Astrocyte of the spinal cord (primary cell): ENCODE data around the gene POLA2.
"Not testable (repeated sequence)": the region's sequence is repeated elsewhere in the genome, so short reads cannot be mapped to it uniquely, and the experiment has no call there.

ENCODE experiments used
- DNase-seq: peaks from one replicate; pipeline ENCODE4 v3.0.0; 2011; ENCODE audit warnings: low read depth, low spot score
- H3K4me3 ChIP-seq: 2 replicates; pipeline ENCODE4 v1.5.1; 2011; ENCODE audit warnings: low read depth, mild to moderate bottlenecking, low read length, moderate library complexity
- in situ Hi-C: cut with HindIII; loops from 2 replicates; pipeline ENCODE4 v1.10.0; 2017; ENCODE audit warnings: low sequenced_read_pairs
- TF ChIP-seq, protein P1 (sequence below): IDR thresholded peaks from 2 replicates; pipeline ENCODE4 v1.5.1; 2012; ENCODE audit warnings: low read depth, mild to moderate bottlenecking, low read length, inconsistent platforms

Gene POLA2

DNA sequence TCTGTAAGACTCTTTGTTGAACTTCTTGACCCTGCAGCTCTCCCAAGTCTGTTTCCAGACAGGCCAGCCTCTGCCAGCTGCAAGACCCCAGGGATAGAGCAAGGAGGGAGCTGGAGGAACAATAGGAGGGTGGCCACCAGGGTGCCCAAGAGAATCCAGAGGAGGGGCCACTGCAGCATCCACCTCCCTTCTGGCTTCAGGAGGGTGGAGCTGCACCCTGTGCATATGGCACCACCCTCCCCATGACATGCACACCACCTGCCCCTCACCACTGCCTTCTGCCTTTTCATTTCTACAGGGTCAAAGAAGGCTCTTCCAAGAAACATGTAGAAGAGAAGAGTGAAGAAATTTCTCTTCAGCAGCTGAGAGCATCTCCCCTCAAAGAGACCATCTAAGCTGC is 20.1 kb upstream of the POLA2 start:
- DNase-seq = no peak
- H3K4me3 ChIP-seq = no peak overlapping the region
- TF ChIP-seq, protein P1, sequence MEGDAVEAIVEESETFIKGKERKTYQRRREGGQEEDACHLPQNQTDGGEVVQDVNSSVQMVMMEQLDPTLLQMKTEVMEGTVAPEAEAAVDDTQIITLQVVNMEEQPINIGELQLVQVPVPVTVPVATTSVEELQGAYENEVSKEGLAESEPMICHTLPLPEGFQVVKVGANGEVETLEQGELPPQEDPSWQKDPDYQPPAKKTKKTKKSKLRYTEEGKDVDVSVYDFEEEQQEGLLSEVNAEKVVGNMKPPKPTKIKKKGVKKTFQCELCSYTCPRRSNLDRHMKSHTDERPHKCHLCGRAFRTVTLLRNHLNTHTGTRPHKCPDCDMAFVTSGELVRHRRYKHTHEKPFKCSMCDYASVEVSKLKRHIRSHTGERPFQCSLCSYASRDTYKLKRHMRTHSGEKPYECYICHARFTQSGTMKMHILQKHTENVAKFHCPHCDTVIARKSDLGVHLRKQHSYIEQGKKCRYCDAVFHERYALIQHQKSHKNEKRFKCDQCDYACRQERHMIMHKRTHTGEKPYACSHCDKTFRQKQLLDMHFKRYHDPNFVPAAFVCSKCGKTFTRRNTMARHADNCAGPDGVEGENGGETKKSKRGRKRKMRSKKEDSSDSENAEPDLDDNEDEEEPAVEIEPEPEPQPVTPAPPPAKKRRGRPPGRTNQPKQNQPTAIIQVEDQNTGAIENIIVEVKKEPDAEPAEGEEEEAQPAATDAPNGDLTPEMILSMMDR = no peak
- in situ Hi-C loops = no loop called here

GRCh38 chr11:65242389-65242788 is 19.4 kb upstream of the POLA2 start:
- H3K4me3 ChIP-seq = no peak overlapping the region
- TF ChIP-seq, protein P1 = no peak
- in situ Hi-C loops = no loop called here
- DNase-seq = no peak

GRCh38 chr11:65243797-65244196 is 18.0 kb upstream of the POLA2 start:
- TF ChIP-seq, protein P1 = no peak
- DNase-seq = no peak
- H3K4me3 ChIP-seq = no peak overlapping the region
- in situ Hi-C loops = no loop called here

DNA sequence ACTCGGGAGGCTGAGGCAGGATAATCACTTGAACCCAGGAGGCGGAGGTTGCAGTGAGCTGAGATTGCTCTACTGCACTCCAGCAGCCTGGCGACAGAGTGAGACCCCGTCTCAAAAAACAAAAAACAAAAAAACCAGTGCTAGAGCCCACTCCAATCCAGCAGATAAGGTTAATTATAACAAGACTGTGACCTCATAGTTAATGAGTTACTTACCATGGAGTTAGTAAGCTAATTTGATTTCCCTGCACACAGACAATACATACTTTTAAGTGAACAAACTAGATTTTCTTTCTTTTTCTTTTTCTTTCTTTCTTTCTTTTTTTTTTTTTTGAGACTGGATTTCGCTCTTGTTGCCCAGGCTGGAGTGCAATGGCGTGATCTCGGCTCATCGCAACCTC is 16.7 kb upstream of the POLA2 start:
- in situ Hi-C loops, DNase-seq, H3K4me3 ChIP-seq: not testable (repeated sequence)

DNA sequence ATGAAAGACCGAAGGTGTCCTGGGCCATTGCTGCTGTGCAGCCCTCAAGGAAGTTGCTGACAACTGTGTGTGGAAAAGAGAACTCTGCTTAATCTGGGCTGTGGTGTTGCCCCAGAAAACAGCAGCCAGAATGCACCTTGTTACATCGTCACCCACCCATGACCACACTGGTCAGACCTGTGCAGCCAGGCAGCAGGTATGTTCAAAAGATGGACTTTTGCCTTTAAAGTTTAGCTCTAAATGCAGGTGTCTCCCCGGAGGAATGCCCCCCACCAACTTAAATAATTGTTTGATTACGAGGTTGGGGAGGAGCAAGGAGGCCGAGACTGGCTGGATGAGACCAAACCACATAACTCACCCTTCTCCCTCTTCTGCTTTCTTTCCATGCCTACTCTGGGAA is 15.3 kb upstream of the POLA2 start:
- TF ChIP-seq, protein P1 = no peak
- no peak for DNase-seq
- H3K4me3 ChIP-seq = no peak overlapping the region
- in situ Hi-C loops = no loop called here

- DNase-seq, in situ Hi-C loops, H3K4me3 ChIP-seq: not testable (repeated sequence)
Observed at GRCh38 chr11:65248184-65248710, 13.5 kb upstream of the POLA2 start.

GRCh38 chr11:65251476-65251875 is 10.3 kb upstream of the POLA2 start:
- no peak overlapping the region for H3K4me3 ChIP-seq
- TF ChIP-seq, protein P1 = no peak
- in situ Hi-C loops = no loop called here
- DNase-seq = no peak

- in situ Hi-C loops = no loop called here
- TF ChIP-seq, protein P1 = no peak
- no peak for DNase-seq
- no peak overlapping the region for H3K4me3 ChIP-seq
Observed at GRCh38 chr11:65254724-65255123, 7.0 kb upstream of the POLA2 start.
